Measurements from ENCODE around the gene CEACAM4.

- TF ChIP-seq CTCF (conservative IDR thresholded peaks at IDR 0.05; ENCODE audit: low read depth, low read length) (no peak), EZH2 (IDR thresholded peaks at IDR 0.05; ENCODE audit: borderline replicate concordance, low read depth, low read length, poor library complexity, severe bottlenecking) (no peak)
These were observed 39.6 kb downstream of the CEACAM4 start for GRCh38 chr19:41587101-41587837.
